Suprapubic skin (tissue), 4 donors: Measurements from ENCODE around the gene C1orf198. TPM values are rescaled to one million over a fixed set of nuclear protein-coding genes. Genes with fewer than 3 reads are reported as not detected.

ENCODE experiments used
- DNase-seq, 2 donors: peaks; one replicate each; pipeline ENCODE4 v3.0.0-alpha.2; 2019; ENCODE audit warnings: low spot score in 2 of 2
- H3K27ac ChIP-seq: fragments of 200-600 bp; sonication (generic); one replicate; pipeline ENCODE4 v1.5.1; 2019
- H3K27me3 ChIP-seq: fragments of 200-600 bp; sonication (generic); one replicate; pipeline ENCODE4 v1.5.1; 2019
- H3K36me3 ChIP-seq: fragments of 200-600 bp; sonication (generic); one replicate; pipeline ENCODE4 v1.5.1; 2019
- H3K4me1 ChIP-seq: fragments of 200-600 bp; sonication (generic); one replicate; pipeline ENCODE4 v1.5.1; 2019
- H3K4me3 ChIP-seq: fragments of 200-600 bp; sonication (generic); one replicate; pipeline ENCODE4 v1.5.1; 2019; ENCODE audit warnings: mild to moderate bottlenecking
- H3K9me3 ChIP-seq: fragments of 200-600 bp; sonication (generic); one replicate; pipeline ENCODE4 v1.5.1; 2019
- EP300 ChIP-seq: sonication (generic); formaldehyde crosslinking; IDR thresholded peaks from one replicate; pipeline ENCODE4 v1.6.1; 2017; ENCODE audit warnings: antibody characterized with exemption
- POLR2A ChIP-seq, 2 donors: fragments of 450-650 bp; IDR thresholded peaks; one replicate each; pipeline ENCODE4 v1.6.1; 2017; ENCODE audit warnings: antibody characterized with exemption in 2 of 2, mild to moderate bottlenecking in 2 of 2, moderate library complexity in 2 of 2
- POLR2AphosphoS5 ChIP-seq, 3 donors: sonication (generic); formaldehyde crosslinking; IDR thresholded peaks; one replicate each; pipeline ENCODE4 v1.6.1; 2017; ENCODE audit warnings: antibody characterized with exemption in 3 of 3
- WGBS: methylation state at CpG from one replicate; pipeline ENCODE4 v1.1.5; 2018; 5-methylcytosine and 5-hydroxymethylcytosine counted together
- total RNA-seq, 4 donors: library from RNA; depleted of rRNA; stranded (reverse); fragments of >200 nt; gene quantifications; one replicate each; pipeline ENCODE4 v1.1.0, GENCODE V29; 2016
- TF ChIP-seq, protein P1 (sequence below), 2 donors: fragments of 200-600 bp in 1 of 2; fragments of 450-650 bp in 1 of 2; sonication (generic) in 1 of 2; IDR thresholded peaks; one replicate each; pipeline ENCODE4 v1.5.1; 2016 to 2019; ENCODE audit warnings: antibody characterized with exemption in 2 of 2, mild to moderate bottlenecking in 1 of 2, moderate library complexity in 1 of 2

C1orf198 gene
- total RNA-seq, 4 donors from 2014 or later = 42.7 to 70.1 (median 52.5) TPM

DNA sequence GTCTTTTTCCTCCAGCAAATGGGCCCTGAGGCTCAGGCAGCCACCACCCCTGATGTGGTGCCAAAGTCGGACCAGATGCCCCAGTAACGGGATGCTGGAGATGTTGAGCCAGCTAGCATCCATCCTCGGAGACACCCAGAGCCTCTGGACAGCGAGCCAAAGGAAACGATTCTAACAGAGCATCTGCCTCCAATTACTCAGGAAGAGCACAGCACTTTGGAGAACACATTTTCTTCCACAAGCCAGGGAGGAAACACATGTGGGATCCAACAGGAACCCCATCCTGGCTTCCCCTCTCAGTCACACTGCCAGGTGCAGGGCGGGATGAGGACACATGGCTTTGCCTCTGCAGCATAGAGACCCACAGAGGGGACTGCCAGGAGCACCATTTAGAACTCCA, 44.9 kb downstream of the C1orf198 start:
- 54% methylated on average over 6 of the region's 6 CpGs for WGBS
- Histone ChIP-seq H3K27me3 (no peaks in the 10 kb centered on the region), H3K27ac (peak overlapping the region; percentile 73), H3K4me1 (peaks cover 58% of the 10 kb centered on the region), H3K36me3 (no peaks in the 10 kb centered on the region), H3K9me3 (no peaks in the 10 kb centered on the region), H3K4me3 (no peak overlapping the region)
- no peak for TF ChIP-seq POLR2AphosphoS5 (IDR thresholded peaks at IDR 0.05)
- peak in 1 of 2 donors; percentile 80 for DNase-seq

DNA sequence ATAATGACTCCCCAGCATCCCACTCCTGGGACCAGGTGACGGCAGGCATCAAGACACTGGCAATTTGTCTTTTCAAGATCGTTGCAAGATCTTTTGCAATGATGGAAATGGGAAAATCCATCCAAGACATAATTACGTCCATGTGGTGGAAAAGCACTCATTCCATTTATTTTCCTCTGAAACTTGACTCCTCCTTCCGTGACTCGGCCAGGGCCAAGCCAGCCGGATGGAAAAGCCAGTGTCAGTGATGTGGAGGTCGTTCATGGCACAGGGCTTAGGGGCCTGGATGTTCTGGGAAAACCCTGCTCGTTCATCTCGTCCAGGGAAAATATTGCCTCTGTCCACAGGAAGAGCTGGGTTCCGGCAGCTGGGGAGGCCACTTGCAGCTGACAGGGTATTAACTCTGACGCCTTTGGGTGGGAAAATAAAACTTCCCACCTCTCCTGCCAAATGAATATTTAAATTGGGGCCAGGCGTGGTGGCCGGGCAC, 46.2 kb downstream of the C1orf198 start:
- Histone ChIP-seq H3K36me3 (no peaks in the 10 kb centered on the region), H3K9me3 (no peaks in the 10 kb centered on the region), H3K27me3 (no peaks in the 10 kb centered on the region), H3K4me1 (peaks cover 49% of the 10 kb centered on the region), H3K4me3 (no peak overlapping the region), H3K27ac (peak overlapping the region; percentile 16)
- TF ChIP-seq, protein P1, sequence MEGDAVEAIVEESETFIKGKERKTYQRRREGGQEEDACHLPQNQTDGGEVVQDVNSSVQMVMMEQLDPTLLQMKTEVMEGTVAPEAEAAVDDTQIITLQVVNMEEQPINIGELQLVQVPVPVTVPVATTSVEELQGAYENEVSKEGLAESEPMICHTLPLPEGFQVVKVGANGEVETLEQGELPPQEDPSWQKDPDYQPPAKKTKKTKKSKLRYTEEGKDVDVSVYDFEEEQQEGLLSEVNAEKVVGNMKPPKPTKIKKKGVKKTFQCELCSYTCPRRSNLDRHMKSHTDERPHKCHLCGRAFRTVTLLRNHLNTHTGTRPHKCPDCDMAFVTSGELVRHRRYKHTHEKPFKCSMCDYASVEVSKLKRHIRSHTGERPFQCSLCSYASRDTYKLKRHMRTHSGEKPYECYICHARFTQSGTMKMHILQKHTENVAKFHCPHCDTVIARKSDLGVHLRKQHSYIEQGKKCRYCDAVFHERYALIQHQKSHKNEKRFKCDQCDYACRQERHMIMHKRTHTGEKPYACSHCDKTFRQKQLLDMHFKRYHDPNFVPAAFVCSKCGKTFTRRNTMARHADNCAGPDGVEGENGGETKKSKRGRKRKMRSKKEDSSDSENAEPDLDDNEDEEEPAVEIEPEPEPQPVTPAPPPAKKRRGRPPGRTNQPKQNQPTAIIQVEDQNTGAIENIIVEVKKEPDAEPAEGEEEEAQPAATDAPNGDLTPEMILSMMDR (IDR thresholded peaks at IDR 0.05) = no peak
- TF ChIP-seq EP300 (no peak), POLR2A (IDR thresholded peaks at IDR 0.05) (no peak), POLR2AphosphoS5 (IDR thresholded peaks at IDR 0.05) (peak in 2 of 3 donors; percentile 19 to 55)
- WGBS = 53% methylated on average over 9 of the region's 13 CpGs
- DNase-seq = peak in 1 of 2 donors; percentile 87

DNA sequence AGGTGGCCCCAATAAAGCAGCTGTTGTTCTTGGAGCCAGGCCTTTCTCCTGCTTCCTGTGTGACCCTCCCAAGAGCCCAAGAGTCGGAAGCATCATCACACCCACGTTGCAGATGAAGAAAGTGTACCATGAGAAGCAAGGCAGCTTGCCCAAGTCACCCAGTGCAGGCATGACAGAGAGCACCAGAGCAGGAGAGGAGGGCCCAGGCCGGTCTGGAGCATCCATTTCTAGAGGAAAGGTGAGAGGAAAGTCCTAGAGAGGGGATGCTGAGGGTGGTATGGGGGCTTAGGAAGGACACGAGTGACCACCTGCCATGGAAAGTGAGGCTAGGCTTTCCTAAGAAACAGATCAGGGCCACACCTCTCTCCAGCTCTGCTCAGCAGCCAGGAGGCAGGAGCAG, 47.0 kb downstream of the C1orf198 start:
- no peak overlapping the region for H3K27ac ChIP-seq
- whole genome bisulfite sequencing = 73% methylated on average over 4 of the region's 4 CpGs
- H3K27me3 ChIP-seq = no peaks in the 10 kb centered on the region
- peaks cover 41% of the 10 kb centered on the region for H3K4me1 ChIP-seq
- H3K36me3 ChIP-seq = no peaks in the 10 kb centered on the region
- no peak overlapping the region for H3K4me3 ChIP-seq
- no peaks in the 10 kb centered on the region for H3K9me3 ChIP-seq
- DNase-seq = no peak
- no peak for TF ChIP-seq POLR2A (IDR thresholded peaks at IDR 0.05)
- TF ChIP-seq, protein P1 (IDR thresholded peaks at IDR 0.05) = no peak
- no peak for TF ChIP-seq EP300
- TF ChIP-seq POLR2AphosphoS5 (IDR thresholded peaks at IDR 0.05) = no peak

DNA sequence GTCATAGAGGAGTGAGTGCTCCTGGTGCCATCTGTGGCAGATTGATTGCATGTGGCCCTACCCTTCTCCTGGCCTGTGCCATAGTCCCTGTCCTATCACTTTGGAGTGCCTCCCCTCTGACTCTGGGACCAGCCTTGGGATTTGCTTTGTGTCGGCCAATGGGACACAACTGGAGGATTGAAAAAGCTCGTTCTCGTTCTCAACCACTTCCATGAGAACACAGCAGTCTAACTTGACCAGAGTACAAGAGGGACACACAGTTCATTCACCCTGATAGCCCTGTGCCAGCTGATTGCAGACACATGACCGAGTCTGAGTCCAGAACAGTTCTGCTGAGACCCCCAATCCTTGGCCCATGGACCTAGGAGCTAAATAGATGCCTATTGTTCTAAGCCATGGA, 47.8 kb downstream of the C1orf198 start:
- no peak for DNase-seq
- TF ChIP-seq POLR2AphosphoS5 (IDR thresholded peaks at IDR 0.05) (no peak), POLR2A (IDR thresholded peaks at IDR 0.05) (no peak), EP300 (no peak)
- TF ChIP-seq, protein P1 (IDR thresholded peaks at IDR 0.05) = no peak
- H3K4me3 ChIP-seq = no peak overlapping the region
- no peak overlapping the region for H3K27ac ChIP-seq
- H3K9me3 ChIP-seq = no peaks in the 10 kb centered on the region
- no peaks in the 10 kb centered on the region for H3K27me3 ChIP-seq
- H3K36me3 ChIP-seq = no peaks in the 10 kb centered on the region
- 83% methylated on average over 4 of the region's 4 CpGs for WGBS
- H3K4me1 ChIP-seq = peaks cover 34% of the 10 kb centered on the region

DNA sequence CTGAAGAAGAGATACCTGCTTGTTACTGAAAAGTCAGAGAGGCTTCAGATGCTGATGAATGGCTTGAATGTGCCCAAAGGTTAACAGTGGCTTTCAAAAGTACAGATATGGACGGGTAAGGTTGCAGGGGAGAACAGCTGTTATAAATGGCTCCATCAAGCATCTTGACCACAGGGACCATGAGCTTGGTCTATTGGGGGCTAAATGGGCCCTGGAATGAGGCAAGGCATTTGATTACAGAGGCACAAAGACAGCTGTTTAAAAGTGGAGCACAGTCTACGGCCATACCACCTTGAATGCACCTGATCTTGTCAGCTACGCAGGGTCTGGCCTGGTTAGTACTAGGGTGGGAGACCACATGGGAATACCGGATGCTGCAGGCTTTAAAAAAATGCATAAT, 48.3 kb downstream of the C1orf198 start:
- Histone ChIP-seq H3K36me3 (no peaks in the 10 kb centered on the region), H3K4me3 (no peak overlapping the region), H3K9me3 (no peaks in the 10 kb centered on the region), H3K27ac (no peak overlapping the region), H3K4me1 (peaks cover 28% of the 10 kb centered on the region), H3K27me3 (no peaks in the 10 kb centered on the region)
- 94% methylated on average over 4 of the region's 4 CpGs for WGBS
- DNase-seq = no peak
- TF ChIP-seq EP300 (no peak), POLR2AphosphoS5 (IDR thresholded peaks at IDR 0.05) (no peak), POLR2A (IDR thresholded peaks at IDR 0.05) (no peak)

DNA sequence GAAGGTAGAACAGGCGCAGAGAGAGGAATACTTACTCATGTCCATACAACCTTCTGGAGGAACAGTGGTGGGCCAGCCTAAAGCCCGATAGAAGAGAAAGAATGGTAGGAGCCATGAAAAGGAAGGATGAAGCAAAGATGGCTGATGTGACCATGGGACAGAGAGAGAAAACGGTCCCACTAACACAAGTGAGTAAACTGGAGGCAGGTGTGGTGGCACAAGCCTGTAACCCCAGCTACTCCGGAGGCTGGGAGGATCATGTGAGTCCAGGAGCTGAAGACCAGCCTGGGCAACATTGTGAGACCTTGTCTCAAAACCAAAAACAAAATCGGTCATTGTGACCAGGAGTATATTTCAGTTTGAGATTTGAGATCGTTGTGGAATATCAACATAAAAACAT, 49.4 kb downstream of the C1orf198 start:
- no peak overlapping the region for H3K4me3 ChIP-seq
- WGBS = 94% methylated on average over 6 of the region's 6 CpGs
- DNase-seq = no peak
- H3K36me3 ChIP-seq = no peaks in the 10 kb centered on the region
- H3K9me3 ChIP-seq = no peaks in the 10 kb centered on the region
- TF ChIP-seq POLR2A (IDR thresholded peaks at IDR 0.05) (no peak), POLR2AphosphoS5 (IDR thresholded peaks at IDR 0.05) (no peak), EP300 (no peak)
- TF ChIP-seq, protein P1 (IDR thresholded peaks at IDR 0.05) = no peak
- H3K4me1 ChIP-seq = peaks cover 17% of the 10 kb centered on the region
- no peak overlapping the region for H3K27ac ChIP-seq
- no peaks in the 10 kb centered on the region for H3K27me3 ChIP-seq
